GM18873 (cell line): ENCODE results near the gene AHCYL2.
"Not testable (repeated sequence)": the region's sequence is repeated elsewhere in the genome, so short reads cannot be mapped to it uniquely, and the experiment has no call there.

Source experiments
- ATAC-seq: cut with Tn5 transposase; IDR thresholded peaks from one replicate; pipeline ENCODE4 v1.9.1; 2021; ENCODE audit warnings: mild to moderate bottlenecking, moderate library complexity, moderate number of reproducible peaks; ENCODE audit not compliant: unreplicated experiment, low FRiP score

AHCYL2 gene

DNA sequence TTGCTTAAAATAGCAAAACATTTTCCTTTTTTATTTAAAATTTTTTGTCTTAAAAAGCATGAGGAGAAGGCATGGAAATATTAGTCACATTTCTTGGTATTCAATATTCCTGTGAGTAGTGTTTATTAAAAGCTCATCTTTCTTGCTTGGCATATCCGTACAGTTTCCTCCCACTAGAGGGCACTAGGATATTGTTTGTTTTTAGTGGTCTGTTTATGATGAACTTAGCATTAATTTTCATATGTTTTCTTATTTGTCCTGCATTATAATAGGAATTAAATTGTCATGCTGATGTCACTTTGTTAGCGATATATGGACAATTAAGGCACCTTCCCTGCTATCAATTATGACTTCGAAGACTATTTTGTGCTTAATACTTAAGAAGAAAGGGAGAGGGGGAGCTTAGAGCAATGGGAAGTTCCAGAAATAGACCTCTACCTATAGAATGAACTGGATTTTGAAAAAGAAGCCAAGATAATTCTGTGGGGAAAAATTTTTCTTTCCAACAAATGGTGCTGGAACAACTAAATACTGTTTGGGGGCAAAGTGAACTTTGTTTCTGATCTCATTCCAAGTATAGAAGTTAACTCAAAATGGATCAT, 118.4 kb downstream of the AHCYL2 start:
- ATAC-seq: no peak

DNA sequence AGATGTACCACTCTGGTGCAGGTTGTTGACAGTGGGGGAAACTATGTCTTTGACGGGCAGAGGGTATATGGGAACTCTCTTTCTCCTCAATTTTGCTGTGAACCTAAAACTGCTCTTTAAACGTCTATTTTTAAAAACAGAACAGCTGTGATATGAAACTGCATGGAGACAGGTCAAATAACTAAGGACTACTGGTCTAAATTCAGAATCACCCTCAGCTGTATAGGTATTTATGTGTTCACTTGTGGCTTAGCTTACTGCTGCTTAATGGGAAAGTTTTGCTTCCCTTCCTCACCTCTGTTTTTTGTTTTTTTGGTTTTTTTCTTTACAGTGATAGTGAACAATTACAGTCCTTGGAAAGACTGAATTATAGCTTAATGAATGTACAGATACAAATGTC, 122.5 kb downstream of the AHCYL2 start:
- ATAC-seq: no peak

- no peak for ATAC-seq
Observed at GRCh38 chr7:129348023-129348740, 123.4 kb downstream of the AHCYL2 start.

DNA sequence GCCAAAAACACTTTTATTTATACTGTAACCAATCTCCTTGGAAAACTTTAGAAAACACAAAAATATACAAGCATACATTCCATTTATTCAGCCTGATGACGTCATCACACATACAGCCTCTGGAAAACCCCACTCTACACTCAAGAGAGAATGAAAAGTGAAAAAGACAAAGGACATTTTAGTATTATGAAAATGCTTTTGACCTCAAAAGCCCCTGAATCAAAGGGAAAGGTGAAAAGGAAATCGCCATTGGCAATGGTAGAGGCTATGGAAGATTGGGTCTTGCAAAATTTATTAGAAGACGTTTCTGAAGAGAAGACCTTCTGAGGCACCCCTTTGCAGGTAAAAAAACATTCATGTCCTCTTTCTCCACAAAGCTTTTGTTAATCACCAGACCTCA, 126.5 kb downstream of the AHCYL2 start:
- ATAC-seq: no peak

GRCh38 chr7:129353104-129353503, 128.3 kb downstream of the AHCYL2 start:
- ATAC-seq: not testable (repeated sequence)

- ATAC-seq: no peak
Observed at GRCh38 chr7:129354428-129355157, 129.8 kb downstream of the AHCYL2 start.

DNA sequence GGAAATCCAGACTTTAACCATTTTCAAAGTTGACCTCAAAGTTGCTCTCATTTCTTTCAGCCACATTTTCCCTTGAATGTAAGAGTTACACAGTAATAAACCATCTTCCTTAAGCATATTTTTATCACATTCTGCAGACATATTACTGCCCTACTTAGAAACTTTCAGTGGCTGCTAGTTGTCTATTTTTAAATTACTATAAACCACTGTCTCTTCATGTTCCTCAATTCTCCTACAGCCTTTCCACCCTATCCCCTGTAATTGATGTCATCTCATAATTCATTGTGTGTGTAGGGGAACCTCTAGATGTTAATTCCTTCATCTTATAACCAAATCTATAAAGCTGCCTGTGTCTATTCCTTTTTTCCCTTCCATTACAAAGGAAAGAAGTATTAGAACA, 131.3 kb downstream of the AHCYL2 start:
- ATAC-seq: no peak

GRCh38 chr7:129359176-129359575, 134.3 kb downstream of the AHCYL2 start:
- no peak for ATAC-seq

DNA sequence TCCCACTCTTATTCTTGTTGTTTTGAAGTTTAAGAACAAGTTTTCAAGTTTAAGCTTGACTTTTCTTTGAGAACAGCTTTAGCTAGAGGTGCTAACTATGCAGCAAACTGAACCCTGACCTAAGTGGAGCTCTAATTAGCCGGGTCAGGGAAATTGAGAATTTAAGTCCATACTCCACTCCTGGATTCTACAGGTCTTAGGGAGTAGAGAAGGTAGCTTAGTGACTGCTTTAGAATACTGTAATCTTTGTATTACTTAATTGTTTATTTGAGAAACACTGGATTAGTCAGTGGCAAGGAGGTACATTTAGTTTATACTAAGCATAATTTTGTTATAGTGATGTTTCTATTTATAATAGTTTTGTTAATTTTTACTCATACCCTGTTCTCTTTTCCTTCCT, 134.8 kb downstream of the AHCYL2 start:
- ATAC-seq: no peak

DNA sequence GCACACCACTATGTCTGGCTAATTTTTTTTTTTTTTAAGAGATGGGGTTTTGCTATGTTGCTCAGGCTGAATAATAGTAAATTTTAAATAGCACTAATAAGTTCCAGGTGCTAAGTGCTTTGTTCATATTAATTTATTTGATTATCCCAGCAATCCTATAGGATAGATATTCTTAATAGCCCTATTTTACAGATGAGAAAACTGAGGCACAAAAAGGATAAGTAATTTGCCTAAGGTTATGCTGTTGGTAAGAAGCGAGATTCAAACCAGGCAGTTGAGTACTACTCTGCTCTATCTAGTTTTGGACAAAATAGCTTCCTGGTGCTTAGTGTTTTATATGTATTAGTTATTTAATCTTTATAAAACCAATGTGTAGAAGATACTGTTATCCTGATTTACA, 136.9 kb downstream of the AHCYL2 start:
- no peak for ATAC-seq

DNA sequence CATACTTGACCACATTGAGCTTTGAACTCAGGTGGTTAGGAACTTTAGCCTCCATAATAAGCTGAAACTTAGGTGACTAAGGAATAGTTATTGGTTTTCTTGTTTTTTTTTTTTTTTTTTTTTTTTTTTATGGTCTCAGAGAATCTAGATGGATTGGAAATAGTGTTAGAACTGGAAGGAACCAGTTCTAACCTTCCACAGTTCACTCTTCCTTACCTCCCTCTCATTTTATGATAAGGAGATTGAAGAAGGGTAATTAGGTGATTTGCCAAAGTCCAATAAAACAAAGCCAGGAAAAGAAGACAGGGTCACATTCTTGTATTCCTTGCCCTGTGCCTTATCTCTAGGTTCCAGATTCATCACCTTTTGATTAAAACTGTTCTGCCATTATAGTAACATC, 137.7 kb downstream of the AHCYL2 start:
- no peak for ATAC-seq

DNA sequence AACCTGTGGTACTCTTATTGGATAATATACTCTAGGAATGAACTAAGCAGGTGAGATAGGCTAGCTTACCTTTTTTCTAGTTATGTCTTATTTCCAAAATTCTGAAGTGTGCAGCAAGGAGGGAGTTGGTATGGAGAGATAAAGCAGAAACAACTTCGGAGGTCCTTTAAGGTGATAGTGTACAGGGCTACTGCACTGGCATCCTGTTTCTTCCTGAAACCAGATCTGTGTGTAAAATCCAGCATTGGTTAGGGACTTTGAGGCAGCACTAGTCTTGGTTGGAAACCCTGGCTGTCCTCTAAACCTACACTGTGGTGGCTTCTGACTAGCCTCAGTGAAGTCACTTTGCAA, 142.5 kb downstream of the AHCYL2 start:
- ATAC-seq: no peak

DNA sequence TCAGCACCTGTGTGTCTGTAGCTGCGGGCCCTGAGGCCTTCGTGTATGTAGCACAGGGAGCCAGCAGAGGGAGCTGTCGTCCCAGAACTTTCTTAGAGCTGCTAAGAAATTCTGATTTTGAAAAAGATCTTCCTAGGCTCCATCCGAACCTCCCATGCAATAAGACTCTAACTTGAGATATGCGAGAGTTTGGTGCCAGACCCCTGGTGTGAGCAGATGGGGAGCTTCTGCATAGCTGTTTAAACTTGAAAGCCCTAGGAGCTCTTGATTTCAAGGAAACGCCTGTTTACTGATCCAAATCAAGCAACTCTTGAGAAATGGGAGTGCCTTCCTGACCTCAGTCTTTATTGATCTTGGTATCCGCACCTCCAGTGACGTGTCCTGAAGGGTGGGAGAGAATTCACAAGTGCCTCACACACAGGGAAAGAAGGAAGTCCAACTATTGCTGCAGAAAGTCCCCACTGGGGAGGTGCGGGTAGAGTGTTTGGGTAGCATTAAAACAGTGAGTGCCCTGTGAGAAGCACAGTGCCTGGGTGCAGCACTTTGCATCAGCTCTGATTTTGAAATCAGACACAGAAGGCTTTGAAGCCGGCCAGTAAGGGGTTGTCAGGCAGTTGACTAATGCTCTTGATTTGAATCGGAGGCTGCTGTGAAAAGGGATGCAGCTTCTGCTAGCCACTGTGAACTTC, 143.0 kb downstream of the AHCYL2 start:
- ATAC-seq: no peak

DNA sequence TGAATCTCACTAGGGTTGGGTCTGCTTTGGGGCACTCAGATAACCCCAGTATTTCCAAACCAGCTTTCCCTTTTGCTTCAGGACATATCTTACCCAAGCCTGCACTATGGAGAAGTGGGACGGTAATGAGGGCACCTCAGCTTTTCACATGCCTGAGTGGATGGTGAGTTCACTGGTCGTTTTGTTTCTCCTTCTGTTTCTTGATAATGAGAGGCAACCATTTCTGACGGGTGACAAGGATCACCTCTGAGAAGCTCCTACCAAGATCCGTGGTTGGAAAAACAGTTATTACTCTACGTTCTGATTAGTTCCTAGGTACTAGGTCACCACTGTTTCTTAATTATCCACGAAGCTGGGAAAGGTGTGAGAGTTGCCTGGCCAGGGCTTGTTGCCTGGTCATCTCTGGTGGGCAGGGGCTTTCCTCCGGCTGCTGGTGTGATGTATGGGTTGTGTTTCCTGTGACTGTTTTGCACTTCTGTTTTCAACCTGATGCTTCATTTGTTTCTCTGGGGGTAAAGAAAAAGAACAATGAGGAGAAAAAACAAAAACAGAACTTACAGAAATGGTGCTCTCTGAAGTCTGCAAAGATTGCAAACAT, 143.7 kb downstream of the AHCYL2 start:
- no peak for ATAC-seq

DNA sequence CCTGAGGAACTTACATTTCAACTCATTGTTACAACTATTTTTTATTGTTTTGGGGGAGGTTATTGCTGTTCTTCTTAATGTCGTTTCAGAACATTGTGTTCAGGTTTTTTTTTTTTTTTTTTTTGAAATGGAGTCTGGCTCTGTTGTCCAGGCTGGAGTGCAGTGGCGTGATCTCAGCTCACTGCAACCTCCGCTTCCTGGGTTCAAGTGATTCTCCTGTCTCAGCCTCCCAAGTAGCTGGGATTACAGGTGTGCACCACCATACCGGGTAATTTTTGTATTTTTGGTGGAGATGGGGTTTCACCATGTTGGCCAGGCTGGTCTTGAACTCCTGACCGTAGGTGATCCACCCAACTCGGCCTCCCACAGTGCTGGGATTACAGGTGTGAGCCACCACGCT, 144.6 kb downstream of the AHCYL2 start:
- not testable (repeated sequence) for ATAC-seq

DNA sequence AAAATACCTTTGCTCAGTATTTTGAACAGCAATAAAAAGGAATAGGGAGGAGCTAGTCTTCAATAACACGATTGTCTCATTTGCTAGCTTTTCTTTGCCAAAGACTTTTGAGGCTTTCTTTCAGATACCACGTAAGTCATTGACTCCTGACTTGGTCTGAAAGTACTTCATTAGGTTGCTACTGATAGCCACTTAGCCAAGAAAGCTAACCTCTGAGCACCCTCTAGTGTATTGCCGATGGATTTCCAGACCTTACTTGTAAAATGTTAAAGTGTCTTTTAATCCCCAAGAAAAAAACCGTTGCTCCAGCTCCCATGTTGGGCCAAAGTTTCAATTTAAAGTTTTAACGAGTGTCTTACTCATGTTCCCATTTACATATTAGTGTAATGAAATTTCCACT, 146.0 kb downstream of the AHCYL2 start:
- no peak for ATAC-seq

DNA sequence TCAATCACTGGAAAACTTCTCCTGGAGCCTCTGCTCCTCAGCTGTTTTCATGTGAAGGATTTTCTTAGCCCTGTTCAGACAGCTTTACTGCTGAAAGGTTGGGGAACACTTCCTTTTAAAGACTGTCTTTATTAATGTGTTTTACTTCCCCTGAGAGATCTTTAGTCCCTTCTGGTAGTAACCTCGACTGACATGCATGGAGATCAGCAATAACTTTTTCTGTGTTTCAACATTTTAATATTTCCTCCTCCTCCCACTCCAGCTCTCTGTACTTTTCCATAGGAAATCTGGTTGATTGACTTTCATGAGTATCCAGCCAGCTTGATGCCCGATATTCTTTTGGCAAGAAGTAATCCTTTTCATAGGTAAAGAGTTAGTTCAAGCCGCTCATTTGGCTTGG, 146.7 kb downstream of the AHCYL2 start:
- ATAC-seq: no peak

GRCh38 chr7:129373651-129374428, 149.0 kb downstream of the AHCYL2 start:
- no peak for ATAC-seq

- no peak for ATAC-seq
Observed at GRCh38 chr7:129375141-129375938, 150.5 kb downstream of the AHCYL2 start.
